NT2/D1 (cell line): Measurements from ENCODE around the gene DDX24.

Source experiments
- YY1 ChIP-seq: IDR thresholded peaks from 2 replicates; pipeline ENCODE4 v1.6.1; 2011; ENCODE audit not compliant: insufficient read length, insufficient read depth
- ZNF274 ChIP-seq: IDR thresholded peaks from 2 replicates; pipeline ENCODE4 v1.6.1; 2011; ENCODE audit warnings: mild to moderate bottlenecking, low read depth, low read length

GRCh38 chr14:94077111-94077821 lies 3.7 kb downstream of the DDX24 start:
- TF ChIP-seq ZNF274 (no peak), YY1 (no peak)
